ENCODE data around the gene TMC6.
"Not testable (repeated sequence)": the region's sequence is repeated elsewhere in the genome, so short reads cannot be mapped to it uniquely, and the experiment has no call there.

Gene TMC6

DNA sequence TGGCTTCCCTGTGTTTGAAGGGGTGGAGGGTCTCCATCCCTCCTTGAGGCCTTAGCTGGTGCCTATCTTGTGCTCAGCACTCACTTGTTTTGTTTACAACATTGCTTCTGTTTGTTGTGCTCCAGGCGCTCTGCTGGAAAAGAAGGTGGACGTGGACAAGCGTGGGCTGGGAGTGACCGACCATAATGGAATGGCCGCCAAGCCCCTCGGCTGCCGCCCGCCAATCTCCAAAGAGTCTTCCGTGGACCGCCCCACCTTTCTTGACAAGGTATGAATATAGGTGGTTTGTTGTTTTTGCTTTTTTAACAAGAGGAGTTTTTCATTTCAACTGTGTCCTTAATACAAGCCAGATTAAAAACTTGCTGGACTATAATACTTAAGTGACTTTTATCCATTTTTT lies 53.5 kb downstream of the TMC6 start:
- DNase-seq (ENCODE audit: low read depth), result no peak

DNA sequence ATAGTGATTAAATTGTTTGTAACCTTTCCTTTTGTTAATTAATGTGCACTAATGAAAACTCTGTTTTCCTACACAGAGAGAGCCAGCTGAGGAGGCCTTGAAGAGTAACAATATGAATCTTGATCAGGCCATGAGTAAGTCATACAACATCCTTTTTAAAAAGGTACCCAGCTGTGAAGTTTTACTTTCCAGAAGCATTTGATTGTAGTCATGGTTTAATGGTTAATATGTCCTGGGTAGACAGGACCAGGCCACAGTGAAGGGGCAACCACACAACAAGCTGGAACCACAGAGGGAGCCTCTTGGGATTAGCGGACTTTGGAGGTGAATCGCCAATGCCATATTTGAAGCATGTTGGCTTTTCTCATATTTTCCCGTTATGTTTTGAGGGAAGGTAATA lies 55.6 kb downstream of the TMC6 start:
- no peak for DNase-seq (ENCODE audit: low read depth)

DNA sequence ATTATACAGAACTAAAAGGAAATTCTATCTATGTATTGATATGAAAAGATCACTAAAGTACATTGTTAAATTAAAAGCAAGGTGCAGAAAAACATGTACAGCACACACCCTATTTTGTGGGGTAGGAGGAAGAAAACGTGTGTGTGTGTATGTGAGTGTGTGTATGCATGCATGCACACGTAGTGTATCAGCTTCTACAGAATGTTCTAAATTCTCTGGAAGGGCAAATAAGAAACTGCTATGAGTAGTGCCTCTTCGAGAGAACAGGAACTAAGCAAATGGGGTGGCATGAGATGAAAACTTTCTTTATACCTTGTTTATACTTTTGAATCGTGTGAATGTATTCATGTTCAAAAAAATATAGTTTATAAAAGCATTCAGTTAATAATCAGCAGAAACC lies 58.9 kb downstream of the TMC6 start:
- DNase-seq (ENCODE audit: low read depth), result no peak

GRCh38 chr17:78066976-78067375 lies 61.6 kb downstream of the TMC6 start:
- not testable (repeated sequence) for DNase-seq (ENCODE audit: low read depth)

DNA sequence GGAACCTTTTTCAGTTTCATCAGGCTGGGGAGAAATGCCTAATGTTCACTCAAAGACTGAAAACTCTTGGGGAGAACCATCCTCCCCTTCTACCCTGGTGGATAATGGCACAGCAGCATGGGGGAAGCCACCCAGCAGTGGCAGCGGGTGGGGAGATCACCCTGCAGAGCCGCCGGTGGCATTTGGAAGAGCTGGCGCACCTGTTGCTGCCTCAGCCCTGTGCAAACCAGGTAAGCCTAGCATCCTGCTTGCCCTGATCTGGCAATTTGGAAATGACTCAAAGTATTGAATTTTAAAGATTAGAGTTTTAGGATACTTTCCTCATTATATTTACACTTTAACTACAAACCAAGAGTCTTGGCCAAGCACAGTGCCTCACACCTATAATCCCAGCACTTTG lies 63.8 kb downstream of the TMC6 start:
- no peak for DNase-seq (ENCODE audit: low read depth)

DNA sequence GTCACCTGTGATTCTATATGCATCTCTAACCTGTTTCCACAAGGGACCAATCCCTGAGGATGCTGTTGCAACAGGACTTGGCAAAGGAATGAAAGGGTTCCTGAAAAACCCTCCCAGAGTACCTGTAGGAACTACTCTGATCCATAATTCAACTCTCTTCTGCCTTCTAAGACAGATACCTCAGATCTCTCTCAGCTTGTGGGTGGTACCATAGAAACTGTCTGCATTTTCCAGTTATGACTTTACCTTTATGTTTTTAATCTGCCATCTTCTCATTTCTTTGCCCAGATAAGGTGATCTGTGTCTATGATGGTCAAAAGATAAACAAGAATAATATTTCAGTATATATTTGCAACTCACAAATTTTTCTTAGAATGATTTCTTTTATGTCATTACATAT lies 65.1 kb downstream of the TMC6 start:
- no peak for DNase-seq (ENCODE audit: low read depth)

DNA sequence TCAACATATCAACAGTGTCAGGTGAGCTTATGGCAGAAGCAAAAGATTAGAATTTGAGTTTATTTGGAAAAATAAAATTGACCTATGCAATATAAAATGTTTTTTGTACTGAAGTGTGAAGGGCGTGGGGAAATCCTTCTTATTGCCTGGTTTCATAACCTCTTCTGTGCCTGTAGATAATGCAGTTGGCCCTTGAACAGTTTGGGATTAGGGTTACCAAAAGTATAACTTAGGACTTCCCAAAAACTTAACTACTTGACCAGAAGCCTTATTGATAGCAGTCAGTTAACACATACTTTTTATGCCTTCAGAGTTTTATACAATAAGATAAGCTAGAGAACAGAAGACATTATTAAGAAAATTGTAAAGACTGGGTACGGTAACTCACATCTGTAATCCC lies 66.0 kb downstream of the TMC6 start:
- no peak for DNase-seq (ENCODE audit: low read depth)

Measured in fibroblast of gingiva (primary cell).